MCF 10A (cell line): ENCODE data around the gene OR4P4. TPM values are rescaled to one million over a fixed set of nuclear protein-coding genes. Genes with fewer than 3 reads are reported as not detected.

Experiments used
- BruUV-seq: library from RNA; stranded (reverse); fragments of 400-500 nt; replicated peaks from 2 replicates; lab custom pipeline; 2021; lab: Mats Ljungman, UMichigan
- CTCF ChIA-PET: fragments of 300-600 bp; sonication (Branson Sonifier 250); formaldehyde crosslinking; extraction: SDS; loops from one replicate; lab custom pipeline; 2021; ENCODE audit warnings: antibody characterized with exemption, inconsistent platforms; lab: Yijun Ruan, JAX
- POLR2A ChIA-PET: fragments of 300-600, 350-650 bp; sonication (Branson Sonifier 250); formaldehyde crosslinking; extraction: SDS; loops from one replicate; lab custom pipeline; 2020; ENCODE audit warnings: antibody characterized with exemption, inconsistent platforms; lab: Yijun Ruan, JAX
- DNase-seq: peaks from one replicate; pipeline ENCODE4 v3.0.0-alpha.2; 2018; ENCODE audit not compliant: unreplicated experiment
- H3K27ac Mint-ChIP-seq: one replicate; pipeline ENCODE4 v1.8.0; 2022; ENCODE audit warnings: mild to moderate bottlenecking, low read depth, mixed read lengths; ENCODE audit not compliant: unreplicated experiment
- H3K27me3 Mint-ChIP-seq: one replicate; pipeline ENCODE4 v1.8.0; 2022; ENCODE audit warnings: mixed read lengths; ENCODE audit not compliant: insufficient read depth, unreplicated experiment
- H3K36me3 Mint-ChIP-seq: one replicate; pipeline ENCODE4 v1.8.0; 2022; ENCODE audit warnings: mild to moderate bottlenecking, moderate library complexity, mixed read lengths; ENCODE audit not compliant: insufficient read depth, unreplicated experiment
- H3K4me1 Mint-ChIP-seq: one replicate; pipeline ENCODE4 v1.8.0; 2022; ENCODE audit warnings: mixed read lengths; ENCODE audit not compliant: insufficient read depth, unreplicated experiment
- H3K4me3 Mint-ChIP-seq: one replicate; pipeline ENCODE4 v1.8.0; 2022; ENCODE audit warnings: mild to moderate bottlenecking, moderate library complexity, mixed read lengths; ENCODE audit not compliant: unreplicated experiment
- H3K9me3 Mint-ChIP-seq: one replicate; pipeline ENCODE4 v1.8.0; 2022; ENCODE audit warnings: mixed read lengths; ENCODE audit not compliant: unreplicated experiment
- intact Hi-C: fragments of 100-400 bp; cut with micrococcal nuclease; formaldehyde crosslinking; loops from 2 replicates; pipeline ENCODE4 v1.14.1; 2022
- total RNA-seq: library from RNA; stranded (reverse); gene quantifications from 2 replicates; pipeline ENCODE4 v1.2.3, GENCODE V29; 2022
- TF ChIP-seq, protein P1 (sequence below): fragments of 200-600 bp; IDR thresholded peaks from one replicate; pipeline ENCODE4 v1.8.0; 2022; ENCODE audit warnings: antibody characterized with exemption, mild to moderate bottlenecking; ENCODE audit not compliant: unreplicated experiment

The OR4P4 gene
- total RNA-seq, 1 experiment from 2014 or later = not detected

GRCh38 chr11:55661901-55662300, 27.0 kb downstream of the OR4P4 start, which contains the start of gene OR4C6:
Gene OR4C6 (plus strand): TSS chr11:55662201. CDS start chr11:55665167, 2,966 bp downstream.
- POLR2A ChIA-PET = interaction anchor here (0.6 to 1.3 kb wide), 2 partner anchors 8 to 10 kb away, joined by 3 to 5 read pairs; no protein-coding TSS in a partner anchor
- DNase-seq = no peak
- H3K4me3 Mint-ChIP-seq = no peak within 1 kb of the TSS
- CTCF ChIA-PET = interaction anchor here (0.7 kb wide), 1 partner anchor 160 kb away, joined by 3 read pairs; no protein-coding TSS in a partner anchor
- TF ChIP-seq, protein P1, sequence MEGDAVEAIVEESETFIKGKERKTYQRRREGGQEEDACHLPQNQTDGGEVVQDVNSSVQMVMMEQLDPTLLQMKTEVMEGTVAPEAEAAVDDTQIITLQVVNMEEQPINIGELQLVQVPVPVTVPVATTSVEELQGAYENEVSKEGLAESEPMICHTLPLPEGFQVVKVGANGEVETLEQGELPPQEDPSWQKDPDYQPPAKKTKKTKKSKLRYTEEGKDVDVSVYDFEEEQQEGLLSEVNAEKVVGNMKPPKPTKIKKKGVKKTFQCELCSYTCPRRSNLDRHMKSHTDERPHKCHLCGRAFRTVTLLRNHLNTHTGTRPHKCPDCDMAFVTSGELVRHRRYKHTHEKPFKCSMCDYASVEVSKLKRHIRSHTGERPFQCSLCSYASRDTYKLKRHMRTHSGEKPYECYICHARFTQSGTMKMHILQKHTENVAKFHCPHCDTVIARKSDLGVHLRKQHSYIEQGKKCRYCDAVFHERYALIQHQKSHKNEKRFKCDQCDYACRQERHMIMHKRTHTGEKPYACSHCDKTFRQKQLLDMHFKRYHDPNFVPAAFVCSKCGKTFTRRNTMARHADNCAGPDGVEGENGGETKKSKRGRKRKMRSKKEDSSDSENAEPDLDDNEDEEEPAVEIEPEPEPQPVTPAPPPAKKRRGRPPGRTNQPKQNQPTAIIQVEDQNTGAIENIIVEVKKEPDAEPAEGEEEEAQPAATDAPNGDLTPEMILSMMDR = no peak
- peaks cover 7% of the 10 kb centered on the region for H3K36me3 Mint-ChIP-seq
- BruUV-seq = no TSS peak
- no peaks in the 10 kb centered on the region for H3K27me3 Mint-ChIP-seq
- H3K9me3 Mint-ChIP-seq = peaks cover 28% of the 10 kb centered on the region
- intact Hi-C loops = no loop called here
- H3K4me1 Mint-ChIP-seq = no peaks in the 10 kb centered on the region
- H3K27ac Mint-ChIP-seq = no peak within 1 kb of the TSS

DNA sequence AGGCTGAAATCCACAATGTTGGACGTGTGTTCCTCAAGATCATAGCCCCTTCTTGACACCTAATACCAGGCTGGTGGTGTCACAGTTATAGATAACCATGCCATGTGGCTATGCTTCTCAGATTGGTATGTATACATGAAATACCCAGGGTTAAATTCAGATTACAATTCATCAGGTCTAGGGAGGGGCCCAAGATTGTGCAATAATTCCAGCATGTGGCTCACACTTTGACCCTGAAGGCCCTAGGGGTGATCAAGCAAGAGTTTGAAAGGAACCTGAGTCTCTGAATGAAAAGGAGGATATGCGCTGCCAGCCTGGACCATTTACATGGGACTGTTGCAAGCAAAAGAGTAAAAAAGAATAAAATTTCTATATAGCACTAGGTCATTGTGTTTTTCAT, 34.5 kb downstream of the OR4P4 start:
- CTCF ChIA-PET = no interaction called here
- Mint-ChIP-seq H3K4me3 (no peak overlapping the region), H3K4me1 (no peaks in the 10 kb centered on the region), H3K27me3 (no peaks in the 10 kb centered on the region), H3K27ac (no peak overlapping the region), H3K36me3 (no peaks in the 10 kb centered on the region), H3K9me3 (peaks cover 22% of the 10 kb centered on the region)
- TF ChIP-seq, protein P1 = no peak
- no TSS peak for BruUV-seq
- POLR2A ChIA-PET = interaction anchor here (0.7 kb wide), 2 partner anchors 8 to 10 kb away, joined by 3 read pairs; partner anchors contain the start of gene OR4C6
- DNase-seq = no peak
- intact Hi-C loops = no loop called here

DNA sequence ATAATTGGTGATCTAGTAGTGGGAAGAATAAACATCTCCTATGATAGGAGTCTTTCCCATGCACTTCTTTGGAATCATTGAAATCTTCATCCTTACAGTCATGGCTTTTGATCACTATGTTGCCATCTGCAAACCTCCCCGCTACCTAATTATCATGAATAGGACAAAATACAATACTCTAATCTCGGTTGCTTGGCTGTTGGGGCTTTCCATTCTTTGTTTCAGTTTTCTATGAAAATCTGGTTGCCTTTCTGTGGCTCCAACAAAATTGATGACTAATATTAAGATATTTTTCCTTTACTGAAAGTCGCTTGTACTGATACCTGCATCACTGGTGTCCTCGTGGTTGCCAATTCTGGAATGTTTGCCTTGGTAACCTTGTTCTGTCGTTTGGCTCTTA, 38.9 kb downstream of the OR4P4 start:
- Mint-ChIP-seq H3K4me1 (no peaks in the 10 kb centered on the region), H3K9me3 (peaks cover 12% of the 10 kb centered on the region), H3K36me3 (no peaks in the 10 kb centered on the region), H3K27ac (no peak overlapping the region), H3K27me3 (no peaks in the 10 kb centered on the region), H3K4me3 (no peak overlapping the region)
- intact Hi-C loops = loop anchor here (10.0 kb wide), 1 partner anchor 51 kb away; a partner anchor contains a TSS
- BruUV-seq = no TSS peak
- ChIA-PET POLR2A (no interaction called here), CTCF (no interaction called here)
- TF ChIP-seq, protein P1 = no peak
- DNase-seq = no peak

Other genes with a start within 250 kb of the OR4P4 start
- gene OR4C15, start 80.6 kb upstream of the OR4P4 start, total RNA-seq = not detected in 2 replicates
- gene OR4C16, start 63.0 kb upstream of the OR4P4 start, total RNA-seq = not detected in 2 replicates
- not detected in 2 replicates for gene OR4C11, start 27.5 kb upstream of the OR4P4 start, total RNA-seq
- gene OR4S2, start 13.2 kb downstream of the OR4P4 start, total RNA-seq = not detected in 2 replicates
- gene OR4C6, start 27.1 kb downstream of the OR4P4 start, total RNA-seq = not detected in 2 replicates
- gene OR5D13, start 138.3 kb downstream of the OR4P4 start, total RNA-seq = not detected in 2 replicates
- gene OR5D14, start 160.4 kb downstream of the OR4P4 start, total RNA-seq = not detected in 2 replicates
- gene OR5L1, start 176.3 kb downstream of the OR4P4 start, total RNA-seq = not detected in 2 replicates
- gene OR5D18, start 184.5 kb downstream of the OR4P4 start, total RNA-seq = not detected in 2 replicates
- gene OR5L2, start 192.1 kb downstream of the OR4P4 start, total RNA-seq = not detected in 2 replicates
- not detected in 2 replicates for gene OR5D16, start 203.6 kb downstream of the OR4P4 start, total RNA-seq
- not detected in 2 replicates for gene TRIM51, start 248.2 kb downstream of the OR4P4 start, total RNA-seq